ENCODE results near the gene GDA.

Gene GDA

DNA sequence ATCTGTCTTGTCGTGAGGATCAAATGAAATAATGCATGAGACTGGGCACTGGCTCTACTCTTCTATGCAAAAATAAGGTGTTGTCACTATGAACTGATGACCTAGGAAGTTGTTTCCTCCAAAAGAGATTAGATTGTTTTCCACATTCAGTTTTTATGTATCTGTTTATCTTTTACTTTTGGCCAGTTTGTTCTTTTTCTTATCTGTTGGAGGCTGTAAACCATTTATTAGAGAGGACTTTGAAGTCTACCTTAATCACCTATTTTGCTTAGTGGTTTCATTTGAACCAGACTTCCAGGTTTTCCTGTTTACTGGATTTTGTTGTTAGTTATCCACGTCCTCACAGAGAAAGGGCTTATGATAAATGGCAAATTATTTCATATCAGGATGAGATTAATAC is 21.5 kb upstream of the GDA start:
- no peak for DNase-seq (ENCODE audit: extremely low read depth, insufficient read length)
- Histone ChIP-seq H3K36me3 (ENCODE audit: control insufficient read depth, insufficient read depth, low read length) (no peaks in the 10 kb centered on the region), H3K4me3 (replicated peaks; ENCODE audit: low read depth, low read length) (no peak overlapping the region), H3K27me3 (replicated peaks; ENCODE audit: control insufficient read depth, insufficient read depth, low read length) (no peaks in the 10 kb centered on the region; the same call in 1 of the 2 replicates)
- TF ChIP-seq, protein P1, sequence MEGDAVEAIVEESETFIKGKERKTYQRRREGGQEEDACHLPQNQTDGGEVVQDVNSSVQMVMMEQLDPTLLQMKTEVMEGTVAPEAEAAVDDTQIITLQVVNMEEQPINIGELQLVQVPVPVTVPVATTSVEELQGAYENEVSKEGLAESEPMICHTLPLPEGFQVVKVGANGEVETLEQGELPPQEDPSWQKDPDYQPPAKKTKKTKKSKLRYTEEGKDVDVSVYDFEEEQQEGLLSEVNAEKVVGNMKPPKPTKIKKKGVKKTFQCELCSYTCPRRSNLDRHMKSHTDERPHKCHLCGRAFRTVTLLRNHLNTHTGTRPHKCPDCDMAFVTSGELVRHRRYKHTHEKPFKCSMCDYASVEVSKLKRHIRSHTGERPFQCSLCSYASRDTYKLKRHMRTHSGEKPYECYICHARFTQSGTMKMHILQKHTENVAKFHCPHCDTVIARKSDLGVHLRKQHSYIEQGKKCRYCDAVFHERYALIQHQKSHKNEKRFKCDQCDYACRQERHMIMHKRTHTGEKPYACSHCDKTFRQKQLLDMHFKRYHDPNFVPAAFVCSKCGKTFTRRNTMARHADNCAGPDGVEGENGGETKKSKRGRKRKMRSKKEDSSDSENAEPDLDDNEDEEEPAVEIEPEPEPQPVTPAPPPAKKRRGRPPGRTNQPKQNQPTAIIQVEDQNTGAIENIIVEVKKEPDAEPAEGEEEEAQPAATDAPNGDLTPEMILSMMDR (IDR thresholded peaks at IDR 0.05; ENCODE audit: insufficient read depth, low read length, poor library complexity, severe bottlenecking), result no peak

DNA sequence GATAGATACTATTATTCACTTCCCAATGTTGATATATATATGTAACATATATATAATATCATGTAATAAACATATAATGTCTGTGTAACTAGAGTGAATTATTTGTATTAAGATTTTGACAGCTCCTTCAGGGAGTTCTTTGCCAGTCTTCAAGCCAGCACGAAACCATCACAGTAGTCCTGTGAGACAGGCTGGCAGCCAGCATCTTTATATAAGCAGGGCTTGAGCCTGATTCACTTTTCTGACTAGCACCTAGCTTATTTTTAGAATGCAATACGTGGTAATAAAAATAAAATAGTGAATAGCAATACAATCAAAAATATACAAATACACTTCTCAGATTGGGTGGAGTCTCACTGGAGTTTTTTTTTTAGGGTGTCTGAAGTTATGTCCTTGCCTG is 20.7 kb upstream of the GDA start:
- H3K4me3 ChIP-seq (replicated peaks; ENCODE audit: low read depth, low read length), result no peak overlapping the region
- TF ChIP-seq, protein P1 (IDR thresholded peaks at IDR 0.05; ENCODE audit: insufficient read depth, low read length, poor library complexity, severe bottlenecking), result no peak
- H3K36me3 ChIP-seq (ENCODE audit: control insufficient read depth, insufficient read depth, low read length), result no peaks in the 10 kb centered on the region
- no peak for DNase-seq (ENCODE audit: extremely low read depth, insufficient read length)
- H3K27me3 ChIP-seq (replicated peaks; ENCODE audit: control insufficient read depth, insufficient read depth, low read length), result no peaks in the 10 kb centered on the region; the same call in 1 of the 2 replicates

DNA sequence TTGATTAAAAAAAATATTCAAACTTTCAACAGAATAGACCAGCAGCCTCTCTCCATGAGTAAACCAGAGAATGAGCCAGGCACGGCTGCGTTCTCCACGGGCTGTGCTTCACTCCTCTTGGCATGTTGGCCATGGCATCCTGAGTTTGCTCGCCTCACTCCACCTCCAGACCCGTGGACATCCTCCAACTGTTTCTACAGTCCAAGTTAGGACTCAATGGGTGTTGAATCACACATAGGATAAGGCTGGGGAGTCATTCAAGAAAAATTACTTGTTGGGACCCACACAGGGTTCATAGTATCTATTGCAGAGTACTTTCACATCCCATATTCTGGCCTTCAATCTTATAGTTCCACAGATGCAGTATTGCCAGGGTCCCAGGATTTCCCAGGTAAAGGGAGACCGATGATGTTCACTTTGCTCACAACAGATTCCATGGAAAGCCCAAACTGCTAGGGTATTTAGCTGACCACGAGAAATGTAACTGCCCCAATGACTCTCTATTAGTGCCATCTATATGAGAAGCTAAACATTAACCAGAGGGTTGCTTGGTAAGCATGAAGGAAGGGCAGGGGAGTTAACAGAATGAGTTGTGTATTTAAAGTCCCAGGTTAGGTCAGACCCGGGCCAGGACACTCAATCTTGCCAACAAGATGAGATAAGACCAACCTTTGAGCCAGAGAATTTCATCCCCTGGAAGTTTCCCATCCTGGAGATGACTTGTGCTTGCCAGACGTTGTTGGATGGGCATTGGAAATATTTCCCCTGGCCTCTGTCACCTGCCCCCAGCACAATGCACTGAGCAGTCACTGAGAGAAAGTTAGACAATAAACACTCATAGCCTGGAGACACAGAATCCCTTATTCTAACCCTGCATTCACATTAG is 19.7 kb upstream of the GDA start:
- no peaks in the 10 kb centered on the region for H3K27me3 ChIP-seq (replicated peaks; ENCODE audit: control insufficient read depth, insufficient read depth, low read length)
- no peak overlapping the region for H3K4me3 ChIP-seq (replicated peaks; ENCODE audit: low read depth, low read length)
- no peak for DNase-seq (ENCODE audit: extremely low read depth, insufficient read length)
- H3K36me3 ChIP-seq (ENCODE audit: control insufficient read depth, insufficient read depth, low read length), result no peaks in the 10 kb centered on the region
- TF ChIP-seq, protein P1 (IDR thresholded peaks at IDR 0.05; ENCODE audit: insufficient read depth, low read length, poor library complexity, severe bottlenecking), result no peak

DNA sequence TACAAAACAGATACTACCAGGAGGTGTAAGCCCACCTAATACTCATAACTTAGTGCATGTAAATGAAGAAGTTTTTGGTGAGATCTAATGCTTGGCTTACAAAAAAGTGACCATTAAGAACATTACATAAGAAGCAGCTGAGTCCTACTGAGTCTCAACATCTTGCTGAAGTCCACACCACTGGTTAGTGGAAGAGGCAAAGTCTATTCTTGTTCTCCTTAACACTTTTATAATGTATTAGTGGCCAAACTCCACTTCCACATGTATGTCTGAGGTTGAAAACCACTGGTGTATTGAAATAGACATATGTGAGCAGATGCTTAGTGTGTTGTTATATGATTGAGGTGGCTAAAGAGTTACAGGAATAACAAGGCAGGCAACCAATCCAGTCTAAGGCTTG is 18.9 kb upstream of the GDA start:
- DNase-seq (ENCODE audit: extremely low read depth, insufficient read length), result no peak
- TF ChIP-seq, protein P1 (IDR thresholded peaks at IDR 0.05; ENCODE audit: insufficient read depth, low read length, poor library complexity, severe bottlenecking), result no peak
- no peaks in the 10 kb centered on the region for H3K36me3 ChIP-seq (ENCODE audit: control insufficient read depth, insufficient read depth, low read length)
- no peak overlapping the region for H3K4me3 ChIP-seq (replicated peaks; ENCODE audit: low read depth, low read length)
- no peaks in the 10 kb centered on the region for H3K27me3 ChIP-seq (replicated peaks; ENCODE audit: control insufficient read depth, insufficient read depth, low read length)

DNA sequence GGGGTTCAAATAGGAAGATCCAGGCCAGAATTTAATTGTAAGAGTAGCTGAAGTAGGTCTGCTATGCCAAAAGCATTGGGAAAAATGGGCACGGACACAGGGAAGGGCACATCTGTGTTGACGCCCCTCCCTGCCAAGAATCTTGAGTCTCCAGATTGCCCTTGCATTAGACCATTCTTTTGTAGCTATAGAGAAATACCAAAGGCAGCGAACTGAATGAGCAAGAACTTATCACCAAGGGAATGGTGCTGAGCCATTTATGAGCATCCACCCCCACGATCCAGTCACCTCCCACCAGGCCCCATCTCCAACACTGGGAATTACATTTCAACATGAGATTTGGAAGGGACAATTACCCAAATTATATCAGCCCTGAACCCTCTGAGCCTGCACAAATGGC is 18.0 kb upstream of the GDA start:
- no peak for DNase-seq (ENCODE audit: extremely low read depth, insufficient read length)
- no peaks in the 10 kb centered on the region for H3K36me3 ChIP-seq (ENCODE audit: control insufficient read depth, insufficient read depth, low read length)
- no peak overlapping the region for H3K4me3 ChIP-seq (replicated peaks; ENCODE audit: low read depth, low read length)
- H3K27me3 ChIP-seq (replicated peaks; ENCODE audit: control insufficient read depth, insufficient read depth, low read length), result no peaks in the 10 kb centered on the region
- TF ChIP-seq, protein P1 (IDR thresholded peaks at IDR 0.05; ENCODE audit: insufficient read depth, low read length, poor library complexity, severe bottlenecking), result no peak

All from GM06990 (cell line).